ENCODE data around the gene POGLUT3.

POGLUT3 gene

GRCh38 chr11:108508653-108509593 lies 10.7 kb upstream of the POGLUT3 start:
- no peaks in the 10 kb centered on the region for H3K36me3 ChIP-seq
- no peak overlapping the region for H3K4me3 ChIP-seq
- TF ChIP-seq Cebpa-rat (IDR thresholded peaks at IDR 0.05) = no peak

GRCh38 chr11:108501396-108501795 lies 3.2 kb upstream of the POGLUT3 start:
- H3K4me3 ChIP-seq = no peak overlapping the region
- H4K20me1 ChIP-seq = no peaks in the 10 kb centered on the region
- no peak for TF ChIP-seq Cebpa-rat (IDR thresholded peaks at IDR 0.05)

More at GRCh38 chr11:108508653-108509593, 10.7 kb upstream of the POGLUT3 start:
- H3K27ac ChIP-seq = no peak overlapping the region
- H3K9me3 ChIP-seq (replicated peaks in 1 of 11) = peaks cover 0 to 15% (median 7%) of the 10 kb centered on the region in 11 experiments; a peak in 14 of 22 replicates
- no peaks in the 10 kb centered on the region for H4K20me1 ChIP-seq
- H3K27me3 ChIP-seq = no peaks in the 10 kb centered on the region
- peaks cover 0 to 9% (median 0%) of the 10 kb centered on the region in 10 experiments; a peak in 3 of 20 replicates for H3K4me1 ChIP-seq
- H3K4me2 ChIP-seq = no peak overlapping the region
- no peak overlapping the region for H3K9ac ChIP-seq

GRCh38 chr11:108500721-108501120 lies 2.5 kb upstream of the POGLUT3 start:
- Histone ChIP-seq H3K27ac (no peak overlapping the region), H3K4me1 (peaks cover 0 to 23% (median 16%) of the 10 kb centered on the region in 10 experiments; a peak in 12 of 20 replicates)

More at GRCh38 chr11:108501396-108501795, 3.2 kb upstream of the POGLUT3 start:
- Histone ChIP-seq H3K4me2 (no peak overlapping the region), H3K27me3 (peaks cover 17 to 44% (median 35%) of the 10 kb centered on the region in 11 experiments), H3K27ac (no peak overlapping the region), H3K4me1 (peaks cover 0 to 23% (median 16%) of the 10 kb centered on the region in 10 experiments; a peak in 12 of 20 replicates), H3K9me3 (replicated peaks in 1 of 11) (no peaks in the 10 kb centered on the region), H3K9ac (no peak overlapping the region), H3K36me3 (no peaks in the 10 kb centered on the region)

DNA sequence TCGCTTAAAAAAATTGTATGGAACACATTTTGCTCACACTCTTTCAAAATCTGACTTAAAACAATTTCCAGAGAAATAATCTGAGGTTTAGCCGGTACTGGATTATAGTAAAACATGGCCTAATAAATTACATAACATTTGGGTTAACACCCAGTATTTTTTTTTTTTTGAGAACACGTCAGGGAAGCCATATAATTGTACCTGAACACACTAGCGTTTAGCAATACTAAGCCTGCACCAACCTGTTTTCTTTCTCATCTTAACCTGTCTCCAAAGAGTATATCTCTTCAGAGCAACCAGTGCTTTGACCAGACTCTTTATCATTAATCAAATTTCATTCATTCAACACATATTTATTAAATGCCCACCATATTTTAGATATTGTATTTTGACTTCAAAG lies 2.0 kb upstream of the POGLUT3 start:
- peaks cover 0 to 23% (median 16%) of the 10 kb centered on the region in 10 experiments; a peak in 12 of 20 replicates for H3K4me1 ChIP-seq
- no peak for TF ChIP-seq Cebpa-rat (IDR thresholded peaks at IDR 0.05)

More at GRCh38 chr11:108500721-108501120, 2.5 kb upstream of the POGLUT3 start:
- TF ChIP-seq Cebpa-rat (IDR thresholded peaks at IDR 0.05) = no peak
- H3K4me2 ChIP-seq = no peak overlapping the region
- peaks cover 17 to 49% (median 38%) of the 10 kb centered on the region in 11 experiments for H3K27me3 ChIP-seq
- no peak overlapping the region for H3K9ac ChIP-seq
- no peaks in the 10 kb centered on the region for H3K9me3 ChIP-seq (replicated peaks in 1 of 11)
- H3K36me3 ChIP-seq = no peaks in the 10 kb centered on the region
- H4K20me1 ChIP-seq = no peaks in the 10 kb centered on the region
- no peak overlapping the region for H3K4me3 ChIP-seq

GRCh38 chr11:108498816-108499408 lies 728 bp upstream of the POGLUT3 start:
- no peaks in the 10 kb centered on the region for H4K20me1 ChIP-seq
- peak overlapping the region; percentile 65 to 82 (median 70) for H3K4me3 ChIP-seq
- peak overlapping the region; percentile 90 to 98 (median 94) for H3K4me2 ChIP-seq
- TF ChIP-seq Cebpa-rat (IDR thresholded peaks at IDR 0.05) = no peak
- H3K27ac ChIP-seq = peak overlapping the region in 10 of 11 experiments; percentile 68 to 94 (median 86); a peak in 19 of 22 replicates
- no peaks in the 10 kb centered on the region for H3K36me3 ChIP-seq
- peaks cover 0 to 23% (median 16%) of the 10 kb centered on the region in 10 experiments; a peak in 12 of 20 replicates for H3K4me1 ChIP-seq
- H3K9me3 ChIP-seq (replicated peaks in 1 of 11) = no peaks in the 10 kb centered on the region
- peaks cover 17 to 49% (median 38%) of the 10 kb centered on the region in 11 experiments for H3K27me3 ChIP-seq
- H3K9ac ChIP-seq = peak overlapping the region; percentile 76 to 89 (median 84); a peak in 21 of 22 replicates

More for the DNA sequence above, 2.0 kb upstream of the POGLUT3 start:
- Histone ChIP-seq H3K36me3 (no peaks in the 10 kb centered on the region), H4K20me1 (no peaks in the 10 kb centered on the region), H3K9me3 (replicated peaks in 1 of 11) (no peaks in the 10 kb centered on the region), H3K4me3 (no peak overlapping the region), H3K4me2 (no peak overlapping the region), H3K27ac (no peak overlapping the region), H3K27me3 (peaks cover 17 to 49% (median 38%) of the 10 kb centered on the region in 11 experiments), H3K9ac (no peak overlapping the region)

DNA sequence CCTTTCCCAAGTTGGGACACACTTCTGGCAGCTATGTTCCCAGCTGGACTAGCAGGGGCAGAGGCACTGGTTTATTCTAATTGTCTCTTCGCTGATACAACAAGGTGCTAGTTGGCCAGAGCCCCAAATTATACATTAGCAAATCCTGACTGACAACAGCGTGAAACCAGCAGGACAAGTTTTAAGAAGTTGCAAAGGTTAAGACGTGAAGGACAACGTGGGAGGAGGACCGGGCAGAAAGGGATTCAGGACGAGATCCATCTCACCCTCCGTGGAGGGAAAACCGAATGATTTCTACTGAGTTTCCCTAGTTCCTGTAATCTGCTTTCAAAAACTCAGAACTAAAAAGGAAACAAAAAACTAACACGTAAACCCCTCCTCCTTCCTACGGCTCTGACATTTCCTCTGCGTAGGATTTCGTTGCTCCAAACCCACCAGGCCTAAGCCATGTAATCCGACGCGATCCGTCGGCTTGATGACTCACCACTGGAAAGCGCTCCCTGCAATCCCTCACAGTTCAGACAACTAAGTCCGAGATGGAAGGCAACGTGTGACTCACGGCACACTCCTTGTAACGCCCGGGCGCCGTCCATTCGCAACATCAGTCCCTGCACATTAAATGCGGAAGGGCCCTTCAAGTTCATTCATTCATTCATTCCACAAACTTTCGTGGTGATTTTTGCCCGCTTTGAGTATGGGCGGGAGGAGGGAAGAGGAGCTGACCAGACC lies 703 bp downstream of the POGLUT3 start:
- Histone ChIP-seq H3K27me3 (peaks cover 17 to 49% (median 38%) of the 10 kb centered on the region in 11 experiments), H3K4me3 (peak overlapping the region; percentile 65 to 82 (median 70)), H3K4me2 (peak overlapping the region; percentile 90 to 98 (median 94)), H3K4me1 (peaks cover 0 to 23% (median 16%) of the 10 kb centered on the region in 10 experiments; a peak in 12 of 20 replicates), H3K9me3 (replicated peaks in 1 of 11) (no peaks in the 10 kb centered on the region), H4K20me1 (no peaks in the 10 kb centered on the region), H3K36me3 (no peaks in the 10 kb centered on the region), H3K27ac (peak overlapping the region; percentile 33 to 94 (median 86); a peak in 21 of 22 replicates), H3K9ac (peak overlapping the region; percentile 76 to 89 (median 84))
- peak in 2 of 11 experiments; percentile 15 to 85; a peak in 2 of 22 replicates for TF ChIP-seq Cebpa-rat (IDR thresholded peaks at IDR 0.05)

- peak overlapping the region in 10 of 11 experiments; percentile 68 to 94 (median 86); a peak in 21 of 22 replicates for H3K27ac ChIP-seq
- H4K20me1 ChIP-seq = no peaks in the 10 kb centered on the region
- peaks cover 0 to 23% (median 16%) of the 10 kb centered on the region in 10 experiments; a peak in 12 of 20 replicates for H3K4me1 ChIP-seq
- H3K9ac ChIP-seq = peak overlapping the region; percentile 61 to 89 (median 84); a peak in 20 of 22 replicates
- H3K36me3 ChIP-seq = no peaks in the 10 kb centered on the region
- peak overlapping the region; percentile 65 to 82 (median 70); a peak in 14 of 20 replicates for H3K4me3 ChIP-seq
- H3K9me3 ChIP-seq (replicated peaks in 1 of 11) = no peaks in the 10 kb centered on the region
- TF ChIP-seq Cebpa-rat (IDR thresholded peaks at IDR 0.05) = no peak
- peaks cover 17 to 49% (median 38%) of the 10 kb centered on the region in 11 experiments for H3K27me3 ChIP-seq
- peak overlapping the region; percentile 90 to 98 (median 94) for H3K4me2 ChIP-seq
Measured at GRCh38 chr11:108496643-108497256, 1.4 kb downstream of the POGLUT3 start.

GRCh38 chr11:108495326-108495725 lies 2.9 kb downstream of the POGLUT3 start:
- Histone ChIP-seq H3K36me3 (peaks cover 0 to 2% (median 0%) of the 10 kb centered on the region in 11 experiments; a peak in 2 of 22 replicates), H3K27ac (no peak overlapping the region), H3K4me3 (no peak overlapping the region), H3K9ac (no peak overlapping the region), H3K27me3 (peaks cover 17 to 44% (median 38%) of the 10 kb centered on the region in 11 experiments), H3K4me1 (peaks cover 0 to 23% (median 16%) of the 10 kb centered on the region in 10 experiments; a peak in 12 of 20 replicates), H4K20me1 (no peaks in the 10 kb centered on the region), H3K4me2 (no peak overlapping the region), H3K9me3 (replicated peaks in 1 of 11) (no peaks in the 10 kb centered on the region)
- TF ChIP-seq Cebpa-rat (IDR thresholded peaks at IDR 0.05) = no peak

All from BLaER1 treated with 17β-estradiol and CSF1 and Interleukin-3, amounts not matched to agents 10 nM and 100 nM (cell line).